A549 (cell line): ENCODE results near the gene CEP112.

Experiments used
- CBX2 ChIP-seq: fragments of 200-600 bp; sonication (generic); IDR thresholded peaks from 2 replicates; pipeline ENCODE4 v1.6.1; 2016; ENCODE audit warnings: low read depth, mild to moderate bottlenecking, borderline replicate concordance
- CTCF ChIP-seq: fragments of >200 bp; sonication (Bioruptor Twin); formaldehyde crosslinking; IDR thresholded peaks from 3 replicates; pipeline ENCODE4 v1.5.1; 2016
- JUN ChIP-seq, 2 experiments: fragments of >200 bp; sonication (Bioruptor Twin); formaldehyde crosslinking; IDR thresholded peaks; 2 replicates in 1 of 2; 3 replicates in 1 of 2; pipeline ENCODE4 v1.6.1; 2016 to 2017
- POLR2A ChIP-seq: IDR thresholded peaks from 2 replicates; pipeline ENCODE4 v1.6.1; 2012; ENCODE audit warnings: mild to moderate bottlenecking, low read length
- SMC3 ChIP-seq: fragments of >200 bp; sonication (Bioruptor Twin); formaldehyde crosslinking; IDR thresholded peaks from 3 replicates; pipeline ENCODE4 v1.6.1; 2018; ENCODE audit warnings: inconsistent platforms

DNA sequence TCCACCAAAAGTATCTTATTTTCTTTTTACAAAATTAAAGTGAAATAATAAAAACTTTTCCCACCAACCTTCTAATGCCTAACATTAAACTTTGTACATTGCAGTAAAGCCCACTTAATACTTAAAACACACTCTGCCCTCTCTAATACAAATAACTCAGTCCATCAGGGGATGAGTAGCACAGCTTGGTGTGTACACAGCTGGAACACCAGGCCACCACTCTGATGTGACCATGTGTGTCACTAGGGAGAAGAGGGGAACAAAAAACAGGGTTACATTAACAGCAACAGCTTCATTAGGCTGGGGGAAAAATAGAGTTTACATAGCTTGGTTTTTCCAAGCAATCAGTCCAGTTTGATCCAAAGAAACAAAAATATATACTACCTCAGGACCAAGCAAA is 295.0 kb downstream of the CEP112 start:
- TF ChIP-seq POLR2A (no peak), CBX2 (no peak), SMC3 (no peak), JUN (IDR thresholded peaks at IDR 0.05) (no peak), CTCF (no peak)
